HEK293 (cell line): ENCODE measurements around the gene GRAMD4.

ENCODE experiments used
- CTCF ChIP-seq: fragments of 450-650 bp; formaldehyde crosslinking; IDR thresholded peaks from 2 replicates; pipeline ENCODE4 v1.5.1; 2016; ENCODE audit warnings: missing biosample characterization, missing genetic modification characterization
- KLF1 ChIP-seq: fragments of 450-650 bp; formaldehyde crosslinking; IDR thresholded peaks from 2 replicates; pipeline ENCODE4 v1.5.1; 2016; ENCODE audit warnings: missing biosample characterization, missing genetic modification characterization
- OVOL3 ChIP-seq: fragments of 450-650 bp; formaldehyde crosslinking; IDR thresholded peaks from 2 replicates; pipeline ENCODE4 v1.5.1; 2016; ENCODE audit warnings: missing biosample characterization, missing genetic modification characterization
- SETDB1 ChIP-seq: IDR thresholded peaks from one replicate; pipeline ENCODE4 v1.6.1; 2017; ENCODE audit warnings: mild to moderate bottlenecking, low read length, moderate library complexity, mixed read lengths; ENCODE audit not compliant: insufficient read length
- TRIM28 ChIP-seq: IDR thresholded peaks from 2 replicates; pipeline ENCODE4 v1.6.1; 2011; ENCODE audit warnings: low read length, control low read depth, borderline replicate concordance
- YY1 ChIP-seq: fragments of 450-650 bp; formaldehyde crosslinking; IDR thresholded peaks from 2 replicates; pipeline ENCODE4 v1.5.1; 2018; ENCODE audit warnings: missing biosample characterization, missing genetic modification characterization
- ZFP3 ChIP-seq: fragments of 450-650 bp; formaldehyde crosslinking; IDR thresholded peaks from 2 replicates; pipeline ENCODE4 v1.5.1; 2016; ENCODE audit warnings: low read depth, missing biosample characterization, missing genetic modification characterization
- ZNF140 ChIP-seq: fragments of 450-650 bp; formaldehyde crosslinking; IDR thresholded peaks from 2 replicates; pipeline ENCODE4 v1.5.1; 2016; ENCODE audit warnings: missing biosample characterization, missing genetic modification characterization
- ZNF24 ChIP-seq: fragments of 450-650 bp; formaldehyde crosslinking; IDR thresholded peaks from 2 replicates; pipeline ENCODE4 v1.5.1; 2016; ENCODE audit warnings: missing biosample characterization, missing genetic modification characterization
- ZNF394 ChIP-seq: fragments of 450-650 bp; formaldehyde crosslinking; IDR thresholded peaks from 2 replicates; pipeline ENCODE4 v1.5.1; 2016; ENCODE audit warnings: missing biosample characterization, missing genetic modification characterization, mild to moderate bottlenecking, moderate library complexity, borderline replicate concordance
- ZNF529 ChIP-seq: fragments of 450-650 bp; formaldehyde crosslinking; IDR thresholded peaks from 2 replicates; pipeline ENCODE4 v1.5.1; 2017; ENCODE audit warnings: missing genetic modification characterization, missing biosample characterization; ENCODE audit not compliant: insufficient replicate concordance
- ZNF555 ChIP-seq: fragments of 450-650 bp; formaldehyde crosslinking; conservative IDR thresholded peaks from 2 replicates; pipeline ENCODE4 v1.5.1; 2017; ENCODE audit warnings: missing biosample characterization, mild to moderate bottlenecking, missing genetic modification characterization, inconsistent platforms
- ZNF830 ChIP-seq: fragments of 450-650 bp; IDR thresholded peaks from 2 replicates; pipeline ENCODE4 v1.5.0; 2018; ENCODE audit warnings: missing biosample characterization, missing genetic modification characterization, low read depth, mild to moderate bottlenecking, moderate library complexity
- TF ChIP-seq, protein P1 (sequence below): fragments of 450-650 bp; formaldehyde crosslinking; IDR thresholded peaks from 2 replicates; pipeline ENCODE4 v1.5.1; 2016; ENCODE audit warnings: missing biosample characterization, missing genetic modification characterization

- no peak for TF ChIP-seq ZFP3 (tag by site-specific recombination)
- no peak for TF ChIP-seq CTCF
- no peak for TF ChIP-seq YY1 (tag by site-specific recombination)
- no peak for TF ChIP-seq KLF1
- TF ChIP-seq, protein P1, sequence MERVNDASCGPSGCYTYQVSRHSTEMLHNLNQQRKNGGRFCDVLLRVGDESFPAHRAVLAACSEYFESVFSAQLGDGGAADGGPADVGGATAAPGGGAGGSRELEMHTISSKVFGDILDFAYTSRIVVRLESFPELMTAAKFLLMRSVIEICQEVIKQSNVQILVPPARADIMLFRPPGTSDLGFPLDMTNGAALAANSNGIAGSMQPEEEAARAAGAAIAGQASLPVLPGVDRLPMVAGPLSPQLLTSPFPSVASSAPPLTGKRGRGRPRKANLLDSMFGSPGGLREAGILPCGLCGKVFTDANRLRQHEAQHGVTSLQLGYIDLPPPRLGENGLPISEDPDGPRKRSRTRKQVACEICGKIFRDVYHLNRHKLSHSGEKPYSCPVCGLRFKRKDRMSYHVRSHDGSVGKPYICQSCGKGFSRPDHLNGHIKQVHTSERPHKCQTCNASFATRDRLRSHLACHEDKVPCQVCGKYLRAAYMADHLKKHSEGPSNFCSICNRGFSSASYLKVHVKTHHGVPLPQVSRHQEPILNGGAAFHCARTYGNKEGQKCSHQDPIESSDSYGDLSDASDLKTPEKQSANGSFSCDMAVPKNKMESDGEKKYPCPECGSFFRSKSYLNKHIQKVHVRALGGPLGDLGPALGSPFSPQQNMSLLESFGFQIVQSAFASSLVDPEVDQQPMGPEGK: no peak
- TF ChIP-seq TRIM28: no peak
- TF ChIP-seq ZNF529 (tag by site-specific recombination): no peak
- TF ChIP-seq ZNF830: no peak
- TF ChIP-seq SETDB1: no peak
- no peak for TF ChIP-seq ZNF394 (tag by site-specific recombination)
- TF ChIP-seq ZNF555 (tag by site-specific recombination): no peak
- TF ChIP-seq OVOL3: no peak
- no peak for TF ChIP-seq ZNF140 (tag by site-specific recombination)
- TF ChIP-seq ZNF24 (tag by site-specific recombination): no peak
Observed at GRCh38 chr22:46627806-46628482, 7.8 kb downstream of the GRAMD4 start.
